ENCODE data around the gene MZB1.
"Not testable (repeated sequence)": the region's sequence is repeated elsewhere in the genome, so short reads cannot be mapped to it uniquely, and the experiment has no call there.

Gene MZB1

DNA sequence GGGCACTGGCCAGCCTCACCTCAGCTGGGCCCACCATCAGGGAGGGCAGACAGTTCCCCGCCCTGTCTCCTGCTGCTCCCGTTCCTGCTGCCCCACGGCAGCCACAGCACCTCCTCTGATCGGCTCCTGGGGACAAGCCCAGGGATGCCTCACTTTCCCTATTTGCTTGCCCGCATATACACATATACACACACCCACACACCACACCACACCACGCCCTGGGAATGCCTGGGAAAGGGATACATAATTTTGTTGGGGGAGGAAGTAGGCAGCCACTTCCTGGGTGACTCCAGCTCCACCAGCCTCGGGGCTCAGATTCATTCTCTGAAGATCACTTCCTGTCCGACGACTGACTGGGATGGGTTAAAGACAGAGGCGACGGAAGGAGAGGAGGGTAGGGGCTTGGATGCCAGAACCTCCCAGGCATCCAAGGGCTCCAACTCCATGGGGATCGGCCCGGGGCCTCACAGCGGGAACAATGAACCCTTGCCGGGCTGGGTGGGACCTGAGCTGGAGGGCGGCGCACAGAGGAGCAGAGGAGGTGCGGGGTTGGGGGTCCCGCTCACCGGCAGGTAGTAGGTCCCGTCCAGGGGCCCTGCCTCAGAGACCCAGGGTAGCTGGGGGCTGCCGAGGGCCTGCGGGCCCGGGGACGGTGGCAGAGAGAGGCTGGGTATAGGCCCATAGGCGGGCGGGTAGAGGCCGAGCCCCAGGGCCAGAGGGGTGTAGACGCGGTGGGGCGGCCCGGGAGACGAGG lies 2.0 kb upstream of the MZB1 start:
- no peak for DNase-seq

DNA sequence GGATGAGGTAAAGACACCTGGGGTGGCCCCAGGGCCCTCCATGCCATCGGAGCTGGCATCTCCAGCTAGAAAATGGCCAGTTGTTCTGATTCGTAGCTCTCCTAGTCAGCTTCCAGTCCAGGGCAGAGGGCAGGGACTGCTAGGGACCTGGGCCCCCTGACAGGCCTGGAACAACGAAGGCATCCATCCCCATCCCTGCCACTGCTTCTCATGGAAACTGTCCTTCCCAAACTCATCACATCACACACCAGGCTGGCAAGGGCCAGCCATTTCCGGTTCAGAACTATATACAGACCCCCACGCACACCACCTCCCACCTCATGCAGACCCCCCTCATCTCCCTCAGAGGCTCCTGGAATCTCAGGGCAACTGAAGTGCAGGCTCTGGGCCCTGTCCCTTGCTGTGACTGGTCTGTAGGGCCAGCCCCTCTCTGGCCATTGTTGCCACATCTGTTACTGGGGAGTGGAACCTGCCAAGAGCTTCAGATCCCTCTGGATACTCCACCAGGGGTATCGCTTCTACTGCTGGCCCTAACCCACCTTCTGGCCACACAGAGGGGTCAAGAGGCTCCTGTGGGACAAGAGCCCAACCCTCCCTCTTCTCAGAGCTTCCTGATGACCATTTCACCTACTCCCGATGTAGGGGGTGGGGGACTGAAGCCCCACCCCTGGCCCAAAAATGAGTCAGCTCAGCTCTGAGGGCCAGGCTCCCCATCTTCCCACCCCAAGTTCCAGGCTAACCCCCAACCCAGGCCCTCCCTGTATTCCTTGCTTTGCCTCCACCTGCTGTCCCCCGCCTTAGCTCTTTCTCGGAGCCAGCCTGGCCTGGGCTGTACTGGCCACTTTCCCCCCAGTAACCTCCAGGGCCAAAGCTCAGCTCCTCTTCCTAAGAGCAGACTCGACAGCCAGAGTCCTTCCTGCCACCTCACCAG lies 1.2 kb upstream of the MZB1 start:
- no peak for DNase-seq

DNA sequence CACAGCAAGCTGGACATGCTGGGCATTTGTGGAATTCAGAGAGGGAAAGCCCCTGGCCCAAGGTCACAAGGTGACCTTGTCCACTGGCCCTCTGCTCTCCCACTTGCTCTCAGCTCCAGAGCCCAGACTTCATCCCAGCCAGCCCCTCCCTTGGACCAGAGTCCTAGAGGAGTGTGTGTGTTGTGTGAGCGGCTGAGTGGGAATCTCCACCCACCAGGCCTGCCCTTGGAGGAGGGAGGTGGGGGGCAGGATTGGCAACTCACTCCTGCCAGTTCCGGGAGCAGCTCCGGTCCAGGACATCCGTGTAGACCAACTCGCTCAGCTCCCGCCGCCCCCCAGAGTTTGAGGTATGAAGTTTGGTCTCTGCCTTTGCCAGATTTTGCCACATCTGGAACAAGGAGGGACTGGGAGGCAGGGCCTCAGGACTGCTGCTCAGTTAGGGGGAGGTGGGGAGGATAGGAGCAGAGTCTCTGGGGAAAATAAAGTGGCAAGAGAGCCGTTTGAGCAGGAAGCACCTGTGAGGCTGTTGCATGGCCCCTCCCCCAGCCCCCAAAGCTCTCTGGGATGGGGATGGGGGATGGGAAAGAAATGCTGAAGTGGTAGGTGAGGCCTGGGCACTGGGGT lies 1.4 kb downstream of the MZB1 start:
- DNase-seq: peak; percentile 25 to 48 (median 28)

DNA sequence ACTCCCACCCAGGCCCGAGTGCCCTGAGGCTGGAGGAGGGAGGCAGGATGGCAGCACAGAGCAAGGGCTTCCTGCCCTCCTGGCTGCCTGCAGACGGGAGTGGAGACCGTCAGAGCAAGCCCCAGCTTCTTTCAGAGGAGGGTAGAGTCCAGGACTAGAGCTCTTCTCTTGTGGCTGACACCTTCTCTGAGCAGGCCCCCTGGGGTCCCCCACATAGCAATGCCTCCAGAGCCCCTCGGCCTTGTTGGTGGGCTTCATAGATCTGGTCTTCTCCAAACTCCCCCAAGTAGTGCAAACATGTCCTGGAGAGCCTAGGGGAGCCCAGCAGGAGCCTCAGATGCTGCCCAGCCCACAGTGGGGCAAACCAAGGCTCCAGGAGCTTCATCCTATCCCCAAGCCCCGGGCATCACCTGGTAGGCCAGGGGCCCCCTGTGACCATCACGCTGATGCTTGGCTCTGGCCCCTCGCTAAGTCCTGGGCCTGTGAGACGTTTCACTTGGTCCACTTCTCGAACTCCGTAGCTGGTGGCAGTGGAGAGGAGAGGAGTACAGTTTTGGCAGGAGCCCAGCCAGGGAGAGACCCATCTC lies 2.0 kb downstream of the MZB1 start:
- DNase-seq: no peak

DNA sequence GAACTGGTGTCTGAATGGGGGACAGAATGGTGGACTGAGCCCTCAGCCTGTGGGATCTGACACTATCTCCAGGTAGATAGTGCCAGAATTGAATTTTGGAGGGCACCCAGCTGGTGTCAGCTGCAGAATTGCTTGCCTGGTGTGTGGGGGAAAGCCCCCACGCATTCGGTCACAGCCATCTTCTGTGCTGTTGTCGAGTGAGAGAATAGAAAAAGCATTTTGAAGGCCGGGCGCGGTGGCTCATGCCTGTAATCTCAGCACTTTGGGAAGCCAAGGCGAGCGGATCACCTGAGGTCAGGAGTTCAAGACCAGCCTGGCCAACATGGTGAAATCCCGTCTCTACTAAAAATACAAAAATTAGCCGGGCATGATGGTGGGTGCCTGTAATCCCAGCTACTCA lies 2.8 kb downstream of the MZB1 start:
- not testable (repeated sequence) for DNase-seq

DNA sequence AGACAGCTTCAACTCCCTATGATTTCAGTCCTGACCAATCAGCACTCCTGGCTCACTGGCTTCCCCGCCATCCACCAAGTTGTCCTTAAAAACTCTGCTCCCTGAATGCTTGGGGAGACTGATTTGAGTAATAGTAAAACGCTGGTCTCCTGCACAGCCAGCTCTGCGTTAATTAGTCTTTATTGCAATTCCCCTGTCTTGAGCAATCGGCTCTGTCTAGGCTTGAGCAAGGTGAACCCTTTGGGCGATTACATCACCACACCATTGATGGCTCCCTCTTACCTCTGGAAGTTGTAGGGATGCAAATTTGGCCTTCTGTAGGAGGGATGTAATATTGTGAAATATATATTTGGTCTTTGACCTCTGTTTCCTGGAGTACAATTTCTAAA lies 3.7 kb downstream of the MZB1 start:
- DNase-seq: no peak

DNA sequence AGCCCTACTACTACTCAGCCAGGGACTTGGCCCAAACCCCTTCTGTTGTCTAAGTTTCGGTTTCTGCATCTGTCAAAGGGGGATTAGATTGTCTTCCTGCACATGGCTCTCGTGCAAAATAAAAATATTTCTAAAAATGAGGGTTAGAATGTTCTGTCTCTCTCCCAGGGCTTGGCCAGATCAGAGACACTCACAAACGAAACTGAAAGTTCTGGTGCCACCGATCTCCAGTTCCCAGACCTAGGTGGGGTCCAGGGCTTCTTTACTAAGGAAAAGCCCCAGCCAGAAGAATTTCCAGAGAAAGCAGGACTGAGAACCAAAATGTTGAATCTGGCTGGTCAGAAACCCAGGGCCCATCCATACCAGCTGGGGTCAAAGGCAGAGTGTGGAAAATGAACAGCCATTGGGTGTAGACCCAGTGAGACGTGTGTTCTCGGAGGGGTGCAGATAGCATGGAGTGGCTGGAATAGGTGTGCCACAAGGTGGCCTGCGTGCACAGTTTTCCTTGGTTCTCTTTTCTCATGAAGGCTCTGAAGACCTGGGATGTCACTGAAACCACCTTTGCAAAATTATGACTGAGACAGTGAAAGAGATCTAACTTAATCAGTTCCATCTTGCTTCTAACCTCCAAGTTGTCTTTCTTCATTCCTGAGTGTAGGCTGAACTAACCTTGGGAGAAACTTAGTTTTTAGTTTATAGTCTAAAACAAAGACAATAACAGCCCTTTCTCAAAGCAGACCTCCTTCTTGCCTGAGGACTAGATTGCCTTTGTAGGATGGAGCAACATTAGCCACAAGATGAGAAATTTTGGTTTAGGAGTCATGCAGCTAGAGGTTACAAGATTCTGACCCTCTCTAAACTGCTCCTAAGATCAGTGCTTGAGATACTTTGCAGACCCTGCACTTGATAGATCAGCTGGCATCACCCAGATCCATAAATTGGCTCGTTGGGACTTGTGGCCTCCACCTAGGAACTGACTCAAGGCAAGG lies 4.4 kb downstream of the MZB1 start:
- peak in 1 of 3 experiments; percentile 9 for DNase-seq

DNA sequence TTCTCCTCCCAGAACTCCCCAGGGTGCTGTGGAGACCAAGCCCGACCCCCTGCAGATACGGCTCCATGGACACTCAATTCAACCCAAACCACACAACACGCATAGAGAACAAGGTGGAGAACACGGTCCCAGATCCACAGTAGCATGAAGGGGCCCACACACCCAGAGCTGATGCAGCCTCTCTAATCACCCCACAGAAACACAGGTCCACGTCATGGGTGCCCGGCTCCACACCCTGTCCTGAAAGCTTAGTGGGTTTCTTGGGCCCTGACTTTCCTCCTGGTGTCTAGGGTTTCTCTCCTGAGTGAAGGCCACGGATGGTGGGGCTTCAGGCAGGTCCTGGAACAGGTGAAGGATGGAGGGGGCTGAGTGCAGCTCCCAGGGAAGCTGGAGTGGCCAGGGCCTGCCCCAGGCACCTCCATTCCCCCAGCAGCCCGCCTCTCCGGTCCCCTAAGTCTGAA lies 5.1 kb downstream of the MZB1 start:
- no peak for DNase-seq

DNA sequence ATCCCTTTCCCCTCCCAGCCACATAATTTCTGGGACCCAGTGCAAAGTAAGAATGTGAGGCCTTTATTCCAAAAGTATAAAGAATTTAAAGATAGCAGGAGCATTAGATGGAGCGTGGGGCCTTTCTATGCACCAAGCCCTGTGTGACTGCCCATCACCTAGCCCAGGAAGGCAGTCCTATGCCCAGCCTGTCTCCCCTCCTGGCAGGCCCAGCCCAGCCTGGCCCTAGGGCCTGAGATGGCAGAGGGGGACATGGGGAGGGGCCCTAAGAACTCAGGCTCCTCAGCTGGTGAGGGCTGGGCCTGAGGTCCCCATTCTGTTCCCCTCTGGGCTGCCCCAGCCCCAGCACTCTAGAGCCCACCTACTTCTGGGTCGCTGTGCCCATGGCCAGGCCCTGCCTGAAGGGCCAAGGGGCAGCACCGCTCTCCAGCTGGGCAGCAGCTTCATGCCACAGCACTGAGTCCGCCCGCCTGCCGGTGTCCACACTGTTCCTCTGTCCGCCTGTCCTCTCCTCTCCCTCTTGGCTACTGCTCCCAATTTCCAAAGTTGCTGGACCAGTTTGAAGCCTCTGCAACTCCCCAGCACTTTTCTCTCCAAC lies 5.6 kb downstream of the MZB1 start:
- DNase-seq: no peak

DNA sequence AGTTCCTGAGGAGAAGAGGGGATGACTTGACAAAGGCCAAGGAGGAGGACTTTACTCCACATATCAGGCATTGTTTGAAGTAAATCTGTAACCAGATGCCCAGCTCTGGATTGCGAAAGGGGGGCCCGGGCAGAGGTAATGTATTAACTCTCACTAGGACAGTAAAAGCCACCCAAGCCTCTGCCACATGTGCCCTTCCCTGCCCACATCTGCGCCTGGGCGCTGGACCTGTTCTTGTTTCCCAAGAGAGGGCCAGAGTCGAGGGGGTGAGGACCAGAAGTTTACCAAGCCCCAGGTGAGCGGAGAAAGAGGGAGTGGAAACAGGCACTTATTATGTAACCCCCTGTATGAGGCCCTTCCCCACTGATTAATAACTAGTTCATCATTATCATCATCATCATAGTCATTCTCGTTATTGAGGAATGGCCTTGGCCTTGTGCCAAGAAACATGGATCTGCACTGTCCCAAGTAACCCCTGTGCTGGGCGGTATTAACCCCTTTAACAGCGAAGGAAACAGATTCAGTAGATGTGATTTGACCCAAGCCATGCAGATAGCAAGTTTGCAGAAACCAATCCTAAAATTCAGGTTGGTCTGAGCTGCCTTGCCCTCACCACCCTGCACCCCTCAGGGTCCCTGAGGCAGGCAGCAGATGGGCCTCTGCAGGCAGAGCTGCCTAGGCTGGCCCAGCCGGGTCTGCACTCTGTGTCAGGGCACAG lies 6.3 kb downstream of the MZB1 start, which contains the start of gene SLC23A1:
Gene SLC23A1, minus strand, starts transcription at position 23 of the 718 bp plus-strand sequence. CDS start 44 bp downstream, outside the sequence.
- no peak for DNase-seq

DNA sequence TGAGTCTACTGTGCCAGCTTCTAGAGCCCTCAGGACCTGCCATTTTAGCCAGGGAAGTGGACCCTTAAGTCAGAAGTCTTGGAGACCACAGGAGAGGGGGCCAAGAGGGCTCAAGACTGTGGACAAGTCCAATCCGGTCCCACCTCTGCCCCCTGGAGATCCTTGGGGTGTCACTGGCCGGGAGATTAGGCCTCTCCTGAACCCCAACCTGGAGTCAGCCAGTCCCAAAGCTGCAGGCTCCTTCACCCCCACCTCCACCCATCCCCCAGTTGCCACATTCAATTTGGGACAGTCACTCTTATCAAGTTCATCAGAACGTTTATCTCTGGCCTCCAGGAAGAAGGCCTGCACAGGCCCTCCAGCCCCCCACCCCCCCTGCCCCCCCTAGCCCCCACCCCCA lies 6.9 kb downstream of the MZB1 start:
- DNase-seq: no peak

DNA sequence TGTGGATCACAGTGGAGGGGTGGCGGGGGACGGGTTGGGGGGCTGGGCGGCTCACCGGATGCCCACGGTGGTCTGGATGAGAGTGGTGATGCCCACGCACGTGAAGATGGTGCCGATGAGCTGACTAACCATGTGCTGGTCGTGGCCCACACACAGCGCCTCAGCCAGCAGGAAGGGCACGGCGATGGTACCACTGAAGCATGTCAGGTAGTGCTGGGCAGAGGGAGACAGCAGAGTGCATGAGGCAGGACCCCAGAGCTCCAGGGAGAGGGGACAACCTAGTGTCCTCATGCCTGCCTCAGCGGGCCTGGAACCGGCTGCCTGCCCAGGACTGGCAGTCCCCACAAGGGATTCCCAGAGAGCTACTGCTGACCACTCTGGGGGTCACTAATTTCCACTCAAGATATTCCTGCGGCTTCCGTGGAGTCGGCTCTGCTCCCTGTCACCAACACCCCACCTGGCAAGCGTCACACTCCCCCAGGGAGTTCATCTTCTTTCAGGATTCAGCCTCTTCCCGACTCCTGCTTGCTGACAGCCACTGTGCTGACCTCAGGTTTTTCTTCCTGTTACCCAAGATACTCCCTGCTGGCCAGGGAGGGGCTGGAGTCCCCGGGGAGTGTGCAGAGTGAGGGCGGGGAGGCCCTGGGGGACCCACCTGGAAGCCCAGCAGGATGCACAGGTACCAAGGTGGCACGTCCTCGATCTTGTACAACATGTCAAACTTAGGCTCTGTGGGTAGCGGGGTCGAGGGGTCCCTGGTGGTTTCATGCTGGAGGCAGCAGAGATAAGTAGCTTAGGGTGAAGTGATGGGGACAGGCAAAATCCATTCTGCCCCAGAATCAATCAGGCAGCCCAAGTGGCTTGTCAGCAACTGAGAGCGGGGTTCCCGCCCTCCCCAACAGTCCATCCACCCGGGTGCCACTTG lies 7.6 kb downstream of the MZB1 start:
- no peak for DNase-seq

DNA sequence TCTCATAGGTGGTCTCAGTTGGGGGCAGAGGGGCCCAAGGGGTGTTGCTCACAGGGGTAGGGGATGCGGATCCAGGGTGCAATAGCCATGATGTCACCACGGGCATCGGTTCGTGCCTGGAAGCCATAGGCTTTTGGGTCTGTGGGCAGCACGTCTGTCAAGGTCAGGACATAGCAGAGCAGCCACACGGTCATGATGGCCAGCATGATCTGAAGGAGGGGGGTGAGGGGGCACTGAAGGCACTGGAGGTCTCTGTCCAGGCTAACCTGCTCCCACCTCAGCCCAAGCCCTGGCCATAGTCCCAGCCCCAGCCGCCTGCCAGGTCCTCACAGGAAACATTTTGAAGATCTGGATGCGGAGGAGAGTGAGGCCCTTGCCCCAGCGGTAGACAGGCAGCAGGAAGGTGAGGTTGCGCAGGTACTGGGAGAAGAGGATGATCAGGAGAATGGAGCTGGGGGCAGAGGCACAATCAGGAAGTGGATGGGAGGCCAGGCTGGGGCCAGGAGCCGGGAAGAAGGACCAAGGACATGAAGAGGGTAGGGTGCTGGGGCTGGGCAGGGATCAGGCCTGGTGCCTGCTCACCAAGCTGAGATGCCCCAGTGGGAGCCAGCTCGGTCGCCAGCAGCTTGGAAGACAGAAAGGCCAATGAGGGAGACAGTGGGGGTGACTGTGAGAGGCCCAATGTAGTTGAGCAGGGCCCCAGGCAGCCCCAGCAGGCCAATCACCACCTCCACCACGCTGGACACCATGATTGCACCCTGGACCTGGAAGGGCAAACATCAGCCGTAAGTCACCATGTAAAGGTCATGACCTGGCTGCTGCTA lies 9.9 kb downstream of the MZB1 start:
- DNase-seq: no peak

DNA sequence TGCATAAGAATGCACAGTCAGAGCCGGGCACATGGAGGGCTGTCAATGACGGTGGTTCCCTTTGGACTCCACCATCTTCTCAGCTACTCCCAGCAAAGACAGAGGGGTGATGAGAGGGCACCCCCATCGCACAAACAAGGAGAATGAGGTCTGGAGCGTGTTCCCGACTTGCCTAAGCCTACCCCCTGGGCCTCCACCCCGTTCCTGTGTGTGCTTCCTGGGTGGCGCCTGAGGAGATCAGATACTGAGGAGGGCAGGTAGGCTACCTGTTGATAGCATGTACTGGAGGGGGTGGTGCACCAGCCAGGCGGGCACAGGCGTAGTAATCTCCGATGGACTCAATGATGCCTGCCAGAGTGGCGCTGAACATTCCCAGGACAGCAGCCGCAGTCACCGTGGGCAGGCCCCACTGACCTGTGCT lies 10.8 kb downstream of the MZB1 start:
- DNase-seq: no peak

DNA sequence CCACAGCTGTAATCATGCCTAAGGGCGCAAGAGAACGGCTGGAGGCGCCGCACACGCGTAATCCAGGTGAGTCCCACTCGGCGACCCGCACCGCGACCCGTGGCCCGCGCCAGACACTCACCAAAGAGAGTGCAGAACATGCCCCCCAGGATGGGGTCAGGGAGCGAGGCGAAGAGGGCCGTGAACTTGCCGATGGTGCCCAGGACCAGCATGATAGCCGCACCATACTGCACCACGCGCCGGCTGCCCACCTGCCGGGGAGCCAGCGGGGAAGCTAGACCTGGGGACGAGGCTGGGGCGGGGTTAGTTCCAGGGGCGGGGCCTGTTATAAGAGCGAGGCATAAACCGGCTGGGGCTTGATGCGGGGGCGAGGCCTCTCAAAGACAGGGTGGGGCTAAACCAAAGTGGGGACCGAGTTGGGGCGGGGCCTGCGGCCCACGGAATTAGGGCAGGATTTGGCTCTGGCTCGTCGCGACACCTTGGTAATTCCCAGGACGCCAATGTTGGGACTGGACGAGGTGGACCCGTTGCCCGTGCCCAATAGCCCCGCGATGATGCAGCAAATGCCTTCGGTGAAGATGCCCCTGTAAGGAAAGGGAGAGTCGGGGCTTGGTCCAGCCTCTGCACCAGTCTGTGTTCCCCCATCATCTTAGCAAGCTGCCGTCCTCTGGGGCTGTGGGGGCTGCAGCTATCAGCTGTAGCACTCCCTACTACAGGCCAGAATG lies 11.4 kb downstream of the MZB1 start:
- DNase-seq: no peak

DNA sequence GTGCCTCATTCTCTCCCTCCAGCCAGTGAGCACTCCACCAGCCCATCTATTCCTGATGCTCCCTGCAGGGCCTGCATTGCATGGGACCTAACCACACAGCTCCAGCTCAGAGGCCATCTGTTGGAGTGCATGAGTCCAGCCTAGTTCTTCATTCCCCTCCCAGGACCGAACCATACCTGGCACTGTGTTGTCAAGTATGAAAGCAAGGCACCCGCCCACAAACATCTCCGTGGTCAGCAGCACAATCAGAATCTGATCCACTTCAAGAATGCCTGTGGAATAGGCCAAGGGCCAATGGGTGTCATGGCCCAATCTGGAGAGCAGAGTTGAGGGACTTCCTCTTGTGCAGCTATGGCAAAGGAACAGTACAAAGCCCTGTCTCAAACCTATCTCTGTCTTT lies 12.5 kb downstream of the MZB1 start:
- DNase-seq: no peak

DNA sequence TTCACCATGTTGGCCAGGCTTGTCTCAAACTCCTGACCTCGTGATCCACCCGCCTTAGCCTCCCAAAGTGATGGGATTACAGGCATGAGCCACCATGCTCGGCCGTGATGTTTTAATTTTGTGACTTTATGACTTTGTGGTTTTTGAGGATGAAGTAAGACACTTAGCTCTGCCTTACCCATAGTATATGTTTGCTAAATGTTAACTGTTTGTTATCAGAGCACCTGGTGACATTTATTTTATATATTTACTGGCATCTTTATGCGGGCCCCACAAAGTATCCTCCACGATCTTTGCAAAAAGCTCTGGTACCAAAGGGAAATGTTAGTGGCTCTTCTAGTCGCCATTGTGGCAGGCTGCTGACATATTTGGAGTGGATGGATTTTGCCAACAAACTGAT lies 13.3 kb downstream of the MZB1 start:
- no peak for DNase-seq

DNA sequence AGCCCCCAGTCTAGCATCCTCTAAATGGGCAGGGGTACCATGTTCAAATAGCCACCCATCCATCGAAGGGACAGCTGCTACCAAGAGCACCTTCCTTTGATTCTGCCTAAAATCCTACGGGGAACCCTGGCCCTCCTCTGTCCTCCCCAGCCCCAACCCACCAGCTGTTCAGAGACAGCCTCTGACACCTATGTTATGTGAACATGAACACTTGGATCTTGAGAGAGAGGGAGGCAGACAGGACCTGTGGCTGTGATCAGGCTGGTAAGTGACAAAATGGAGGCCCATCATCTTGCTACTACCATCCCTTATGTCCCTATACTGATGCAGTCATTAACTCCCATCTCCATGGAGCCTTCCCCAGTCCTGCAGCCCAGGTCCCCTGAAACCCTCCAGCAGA lies 14.8 kb downstream of the MZB1 start:
- no peak for DNase-seq

Data from NCI-H1417 (cell line).